ENCODE results near the gene PUS1.

GRCh38 chr12:131986910-131987309, 57.8 kb downstream of the PUS1 start:
- TF ChIP-seq ELF4 (IDR thresholded peaks at IDR 0.05), result no peak
- TF ChIP-seq FOXM1 (IDR thresholded peaks at IDR 0.05; ENCODE audit: borderline replicate concordance), result no peak
- TF ChIP-seq SP1 (IDR thresholded peaks at IDR 0.05), result no peak

Measured in HEK293T (cell line).